ENCODE data around the gene FAM221A.

DNA sequence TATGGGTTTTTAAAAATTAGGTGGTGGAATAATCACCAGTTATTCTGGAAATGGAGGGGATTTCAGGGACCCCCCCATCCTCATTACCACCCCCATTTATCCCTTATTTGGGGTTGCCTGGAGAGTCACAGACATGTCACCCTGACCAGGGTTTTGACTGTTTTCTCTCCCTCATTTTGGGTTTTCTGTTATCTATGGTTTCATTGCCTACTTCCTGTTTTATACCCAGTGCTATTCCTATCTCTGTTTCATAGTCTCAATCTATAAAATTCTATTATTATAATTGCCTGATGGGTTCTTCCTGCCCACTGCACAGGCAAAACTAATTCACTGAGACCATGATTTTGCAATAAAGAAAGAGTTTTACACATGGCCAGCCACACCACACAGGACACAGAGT, 15.9 kb upstream of the FAM221A start:
- no peak for TF ChIP-seq CTCF (IDR thresholded peaks at IDR 0.05)
- no peak for TF ChIP-seq EZH2 (IDR thresholded peaks at IDR 0.05; ENCODE audit: borderline replicate concordance, insufficient read depth, low read depth, low read length, poor library complexity, severe bottlenecking)

Measured in B cell (primary cell).